Activated CD4-positive, alpha-beta T cell treated with anti-CD3 and anti-CD28 coated beads, Interleukin-2, amount 50 U/mL, for 4 hours (primary cell): ENCODE results near the gene WDFY3.

Experiments used
- DNase-seq, 2 experiments: peaks; one replicate each; pipeline ENCODE4 v3.0.0-alpha.2; 2020

Gene WDFY3

DNA sequence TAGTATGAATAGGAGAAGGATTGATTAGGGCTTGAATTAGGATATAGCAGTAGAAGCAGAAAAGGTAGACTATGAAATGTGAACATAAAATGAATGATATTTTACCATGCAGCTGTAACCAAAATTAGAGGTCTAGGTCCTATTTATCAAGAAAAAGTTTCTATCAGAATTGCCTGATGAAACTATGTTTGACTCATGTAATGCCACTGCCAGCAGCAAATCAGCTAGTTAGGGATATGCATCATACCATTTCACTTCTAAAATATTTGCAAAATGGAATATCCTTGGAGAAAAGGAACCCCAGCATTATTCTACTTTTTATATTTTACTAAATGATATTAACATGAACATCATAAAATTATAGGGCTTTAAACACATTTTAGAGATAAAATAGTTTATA is 188.4 kb downstream of the WDFY3 start:
- no peak for DNase-seq

DNA sequence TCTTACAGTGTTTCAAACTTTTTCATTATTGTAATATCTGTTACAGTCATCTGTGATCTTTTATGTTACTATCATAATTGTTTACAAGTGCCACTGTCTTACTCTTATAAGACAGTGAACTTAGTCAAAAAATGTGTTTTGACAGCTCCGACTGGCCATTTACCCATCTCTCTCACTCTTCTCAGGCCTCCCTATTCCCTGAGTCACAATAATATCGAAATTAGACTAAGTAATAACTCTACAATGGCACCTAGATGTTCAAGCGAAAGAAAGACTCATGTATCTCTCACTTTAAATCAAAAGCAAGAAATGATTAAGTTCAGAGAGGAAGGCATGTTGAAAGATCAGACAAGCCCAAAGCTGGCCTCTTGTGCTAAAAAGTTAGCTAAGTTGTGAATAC is 199.3 kb downstream of the WDFY3 start:
- DNase-seq = no peak

DNA sequence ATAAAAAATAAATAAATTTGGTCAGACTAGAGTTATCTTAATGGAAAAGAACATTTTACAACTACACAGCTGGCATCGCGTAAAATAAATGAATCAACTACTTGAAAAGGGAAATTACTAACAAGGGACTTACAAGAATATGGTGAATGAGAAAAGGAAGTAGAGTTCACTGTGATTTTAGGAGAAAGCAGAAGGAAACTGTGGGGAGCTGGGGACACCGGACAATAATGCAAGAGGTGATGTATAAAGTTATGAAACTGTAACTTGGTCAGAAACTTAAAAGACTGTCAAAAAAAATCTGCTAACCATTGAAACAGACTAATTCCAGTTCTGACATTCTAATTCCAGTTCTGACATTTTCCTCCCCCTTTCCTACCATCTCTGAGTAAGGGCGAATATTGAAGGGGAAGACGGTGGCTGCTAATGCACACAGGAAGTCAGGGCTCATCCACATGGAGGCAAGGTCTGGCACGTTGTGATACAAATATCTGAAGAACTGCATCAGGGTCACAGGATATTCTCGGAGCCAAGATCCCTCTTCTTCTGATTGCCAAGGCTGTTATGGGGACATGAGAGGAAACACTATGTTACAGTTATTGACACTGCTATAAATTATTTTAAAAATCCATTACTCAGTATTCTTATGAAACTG is 213.0 kb downstream of the WDFY3 start:
- no peak for DNase-seq

DNA sequence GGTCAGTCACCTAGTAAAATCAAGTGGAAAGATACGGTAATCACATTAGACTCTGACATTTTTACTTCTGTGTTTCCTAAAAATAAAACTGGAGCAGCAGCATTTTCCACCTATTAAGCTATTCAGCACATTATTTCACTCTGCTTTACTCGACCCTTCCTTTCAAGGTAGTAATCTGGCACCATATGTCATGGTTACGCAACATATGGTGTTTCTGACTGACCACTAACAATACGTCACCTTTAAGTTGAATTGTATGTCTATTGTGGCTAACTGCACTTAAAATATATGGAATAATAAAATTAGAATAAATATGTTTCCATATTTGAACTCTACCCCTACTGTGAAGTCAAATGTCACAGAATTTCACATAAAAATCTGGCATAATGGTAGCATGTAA is 214.8 kb downstream of the WDFY3 start:
- no peak for DNase-seq

DNA sequence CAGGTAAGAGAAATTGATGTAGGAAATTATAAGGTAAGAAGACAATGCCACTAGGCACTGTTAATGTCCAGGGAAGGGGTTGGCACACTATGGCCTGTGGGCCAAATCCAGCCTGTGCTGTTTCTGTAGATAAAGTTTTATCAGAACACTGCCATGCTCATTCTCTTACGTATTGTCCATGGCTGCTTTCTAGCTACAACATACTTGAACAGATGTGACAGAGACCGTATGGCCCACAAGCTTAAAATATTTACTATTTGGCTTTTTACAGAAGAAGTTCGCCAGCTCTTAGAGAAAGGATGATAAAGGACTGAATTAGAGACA is 215.6 kb downstream of the WDFY3 start:
- DNase-seq = no peak

DNA sequence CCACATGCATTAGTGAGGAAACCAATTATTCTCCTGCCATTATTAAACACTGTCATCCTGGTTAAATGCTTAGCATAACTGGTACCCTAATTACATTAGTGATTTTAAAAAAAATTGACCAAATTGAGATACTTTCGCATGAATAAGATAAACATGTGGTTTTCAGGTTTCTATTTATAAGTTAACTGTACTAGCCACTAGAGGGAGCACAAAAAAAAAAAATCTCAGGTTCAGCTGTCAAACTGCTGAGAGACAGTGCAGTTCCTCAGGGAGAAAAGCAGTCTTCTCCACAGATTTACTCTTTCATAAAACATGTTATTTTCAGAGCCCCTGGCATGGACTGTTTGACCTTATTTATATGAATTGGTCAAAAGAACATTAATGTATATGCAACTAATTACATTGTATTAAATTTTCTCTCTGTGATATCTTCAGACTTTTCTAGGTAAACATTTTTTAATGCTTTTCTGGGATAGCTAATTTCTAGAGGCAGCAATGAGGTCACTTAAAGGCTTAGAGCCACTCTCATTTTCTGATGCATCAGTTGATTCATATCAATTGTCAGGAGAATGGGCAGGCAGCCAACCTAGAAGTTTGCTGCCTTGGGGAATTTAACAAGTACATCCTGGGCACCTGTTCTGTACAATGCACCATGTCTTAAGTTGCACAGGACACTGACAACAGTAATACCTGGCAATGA is 216.1 kb downstream of the WDFY3 start:
- no peak for DNase-seq

DNA sequence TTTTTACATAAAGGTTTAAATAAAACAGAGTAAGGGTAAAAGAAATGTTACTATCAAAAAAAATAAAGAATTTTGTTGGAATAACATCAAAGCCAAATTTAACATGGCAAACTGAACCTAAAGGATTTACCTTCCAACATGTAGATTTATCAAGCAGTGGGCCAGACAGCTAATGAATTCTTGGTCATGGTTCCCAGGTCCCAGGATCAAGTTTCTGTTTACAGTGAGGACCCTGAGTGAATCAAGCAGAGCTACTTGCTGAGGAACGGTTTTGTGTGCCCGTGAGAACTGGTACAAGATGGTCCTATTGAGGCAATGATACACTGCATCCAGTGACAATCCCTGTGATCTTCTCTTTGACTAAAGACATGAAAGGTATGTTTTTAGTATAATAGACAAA is 226.4 kb downstream of the WDFY3 start:
- DNase-seq = no peak

DNA sequence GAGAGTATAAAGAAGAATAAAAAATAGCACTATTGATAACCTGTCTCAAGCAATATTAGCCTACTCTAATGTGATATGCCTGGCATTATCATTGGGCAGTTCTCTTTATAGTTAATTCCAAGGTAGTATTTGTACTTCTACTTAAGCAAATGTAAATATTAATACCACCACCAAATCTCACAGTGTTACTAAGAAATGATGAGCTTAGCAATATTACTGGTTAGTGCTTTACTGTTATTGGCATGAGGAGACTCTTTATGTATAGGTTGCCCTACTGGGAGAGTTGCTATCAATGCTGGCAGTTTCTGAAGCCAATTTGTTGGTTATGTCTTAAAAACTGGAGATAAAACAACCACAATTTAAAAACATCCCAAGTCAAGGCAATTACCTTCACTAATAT is 227.9 kb downstream of the WDFY3 start:
- no peak for DNase-seq

DNA sequence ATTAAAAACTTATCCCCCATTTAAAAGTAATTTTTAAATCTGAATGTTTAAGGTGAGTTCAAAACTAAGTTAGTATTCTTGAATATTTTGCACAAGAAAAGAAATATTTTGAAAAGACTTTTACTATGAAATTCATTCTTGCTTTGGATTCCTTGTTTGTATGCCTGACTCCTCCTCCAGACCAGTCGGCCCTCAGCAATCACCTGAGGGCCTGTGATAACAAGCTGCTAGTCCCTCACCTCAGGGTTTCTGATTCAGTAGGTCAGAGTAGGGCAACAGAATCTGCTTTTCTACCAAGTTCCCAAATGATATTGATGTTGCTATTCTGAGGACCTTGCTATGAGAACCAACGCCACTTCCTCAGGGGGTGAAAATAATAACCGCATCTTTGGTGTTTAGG is 228.8 kb downstream of the WDFY3 start:
- no peak for DNase-seq

DNA sequence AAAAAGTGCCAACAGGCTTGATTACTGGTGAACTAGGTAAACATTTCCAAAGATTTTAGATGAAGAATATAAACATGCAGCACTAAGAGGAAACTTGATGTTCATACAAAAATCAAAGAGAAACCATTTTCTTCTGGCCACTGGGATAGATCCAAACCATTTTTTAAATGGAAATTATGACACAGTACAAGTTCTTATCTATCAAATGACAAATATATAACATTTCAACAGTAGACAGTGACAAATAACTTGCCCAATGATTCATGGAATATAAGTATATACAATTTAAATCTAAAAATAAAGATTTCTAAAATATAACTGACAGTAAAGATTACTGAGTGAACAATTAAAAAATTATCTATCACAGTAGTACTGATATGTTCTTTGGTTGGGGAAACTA is 232.5 kb downstream of the WDFY3 start:
- DNase-seq = no peak

DNA sequence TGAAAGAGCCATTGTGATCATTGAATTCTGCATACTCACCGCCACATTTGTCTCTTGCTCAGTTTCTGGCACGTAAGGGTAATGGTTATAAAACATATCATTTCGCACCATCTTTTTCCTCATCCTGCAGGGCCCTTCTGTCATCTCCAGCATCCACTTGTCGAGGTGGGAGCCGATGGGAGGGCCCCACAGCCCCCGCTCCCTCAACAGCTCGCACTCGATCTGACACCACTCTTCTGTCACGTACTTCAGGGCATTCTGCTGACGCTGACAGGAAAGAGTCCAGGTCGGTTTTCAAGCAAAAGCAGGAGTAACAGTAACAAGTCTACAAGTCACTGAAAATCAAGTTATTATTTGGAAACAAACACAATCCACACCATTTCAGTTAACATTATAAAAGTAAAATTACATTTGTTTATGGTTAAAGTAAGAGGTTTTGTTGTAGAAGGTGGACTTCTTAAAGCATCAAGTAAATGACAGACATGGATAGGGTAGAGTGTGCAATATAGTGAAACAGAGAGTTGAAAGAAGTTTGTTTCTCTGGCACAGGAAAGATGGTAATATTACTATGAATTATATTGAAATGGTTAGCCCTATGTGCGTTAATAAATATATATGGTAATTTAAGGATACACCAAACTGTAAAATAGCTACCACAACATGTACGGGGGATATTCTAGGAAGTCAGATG is 233.0 kb downstream of the WDFY3 start:
- no peak for DNase-seq

DNA sequence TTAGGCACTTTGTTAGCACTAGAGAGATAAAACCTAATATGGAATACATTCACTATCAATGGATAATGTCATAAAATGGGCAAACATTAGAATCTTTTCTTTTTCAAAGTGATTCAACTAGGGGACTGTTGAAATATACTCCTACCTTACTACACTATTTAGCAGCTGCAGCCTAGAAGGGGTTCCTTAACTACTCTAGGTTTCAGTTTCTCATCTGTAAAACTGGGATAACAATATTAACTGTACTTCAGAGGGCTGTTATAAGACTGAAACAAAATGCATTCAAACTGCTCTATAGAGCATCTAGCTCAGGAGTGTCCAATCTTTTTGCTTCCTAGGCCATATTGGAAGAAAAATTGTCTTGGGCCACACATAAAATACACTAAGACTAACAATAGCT is 236.1 kb downstream of the WDFY3 start:
- DNase-seq = no peak

DNA sequence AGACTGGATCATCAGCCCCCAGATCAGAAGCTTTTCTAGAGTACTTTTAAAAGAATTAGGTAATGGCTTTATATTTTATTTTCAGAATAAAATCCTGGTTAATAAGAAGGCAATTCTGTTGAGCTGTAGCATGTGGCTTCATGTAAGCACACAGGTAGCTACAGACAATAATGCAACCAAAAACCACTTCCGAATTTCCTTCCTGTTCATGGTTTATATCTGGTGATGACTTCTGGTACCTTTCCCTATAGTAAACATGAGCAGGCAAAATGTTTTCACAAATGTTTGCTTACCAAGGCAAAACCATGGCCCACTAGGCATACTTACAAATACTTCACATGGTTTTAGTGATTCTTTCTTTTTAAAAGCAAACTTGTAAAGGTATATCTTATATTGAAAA is 239.0 kb downstream of the WDFY3 start:
- DNase-seq = no peak

DNA sequence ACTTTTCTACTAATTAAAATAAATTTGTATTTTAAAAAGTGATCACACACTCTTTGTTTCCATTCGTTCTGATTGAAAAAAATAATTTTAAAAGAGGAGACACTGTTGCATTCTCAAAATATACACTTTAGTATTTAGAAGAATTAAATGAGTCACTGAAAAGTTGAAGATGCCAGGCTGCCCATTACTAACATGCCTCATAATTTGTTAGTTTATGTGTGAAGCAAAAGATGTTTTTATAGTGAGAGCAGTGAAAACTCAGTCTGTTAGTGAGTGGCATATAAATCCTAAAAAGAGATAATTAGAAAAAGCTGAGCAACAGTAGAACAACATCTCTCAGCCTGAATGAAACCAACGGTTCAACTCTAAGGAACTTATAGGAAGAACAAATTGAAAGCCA is 240.1 kb downstream of the WDFY3 start:
- no peak for DNase-seq

DNA sequence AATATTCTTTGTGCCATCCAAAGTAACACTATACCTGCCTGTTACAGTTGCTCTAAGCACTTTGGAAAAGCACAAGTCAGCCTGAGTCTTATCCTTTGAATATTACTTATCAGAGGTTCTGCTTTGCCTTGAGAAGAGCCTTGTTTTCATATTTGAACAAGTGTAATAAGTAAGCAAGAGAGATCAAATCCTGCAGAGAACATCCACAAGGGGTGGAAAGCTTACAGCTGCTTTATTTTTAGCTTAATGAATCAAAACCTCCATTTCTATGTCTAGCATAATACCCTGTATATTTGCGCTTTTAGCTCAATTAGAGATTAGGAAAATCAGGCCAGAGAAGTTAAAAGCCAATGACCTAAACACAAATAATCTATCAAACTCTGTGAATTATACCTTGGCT is 243.8 kb downstream of the WDFY3 start:
- no peak for DNase-seq

DNA sequence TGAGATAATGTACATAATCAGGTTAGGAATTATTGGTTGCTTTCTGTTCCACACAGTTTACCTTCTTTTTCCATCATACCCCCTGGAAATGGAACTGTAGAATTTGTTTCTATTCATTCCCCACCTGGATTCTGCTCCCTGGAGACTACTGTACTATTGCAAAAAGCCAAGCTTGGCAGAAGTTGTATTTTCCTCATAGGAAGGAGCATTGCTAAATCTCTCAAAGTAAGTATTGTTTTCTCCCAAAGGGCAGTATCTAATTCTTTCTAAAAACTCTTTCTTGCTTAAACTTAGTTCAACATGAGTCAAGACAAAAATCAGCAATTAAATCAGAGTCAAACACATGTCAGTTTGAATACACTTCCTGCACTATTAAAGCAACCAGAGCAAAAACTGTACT is 247.4 kb downstream of the WDFY3 start:
- DNase-seq = no peak

DNA sequence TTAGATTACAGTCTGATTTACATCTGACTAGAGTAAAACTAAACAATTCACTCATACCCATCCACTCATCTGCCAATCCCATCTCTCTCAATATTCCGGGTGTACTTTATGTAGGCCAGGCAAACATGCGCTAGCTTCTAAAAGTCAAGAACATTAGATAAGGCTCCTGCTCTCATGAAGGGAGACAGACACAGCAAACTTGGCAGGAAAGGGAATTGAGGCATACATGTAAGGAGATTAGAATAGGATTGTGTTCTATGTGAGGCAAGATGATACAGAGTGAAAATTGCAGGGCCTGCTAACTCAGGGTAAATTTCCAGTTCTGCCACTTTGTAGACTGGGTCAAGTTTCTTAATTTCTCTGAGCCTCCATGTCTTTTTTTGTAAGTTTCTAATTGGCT is 247.8 kb downstream of the WDFY3 start:
- DNase-seq = no peak

DNA sequence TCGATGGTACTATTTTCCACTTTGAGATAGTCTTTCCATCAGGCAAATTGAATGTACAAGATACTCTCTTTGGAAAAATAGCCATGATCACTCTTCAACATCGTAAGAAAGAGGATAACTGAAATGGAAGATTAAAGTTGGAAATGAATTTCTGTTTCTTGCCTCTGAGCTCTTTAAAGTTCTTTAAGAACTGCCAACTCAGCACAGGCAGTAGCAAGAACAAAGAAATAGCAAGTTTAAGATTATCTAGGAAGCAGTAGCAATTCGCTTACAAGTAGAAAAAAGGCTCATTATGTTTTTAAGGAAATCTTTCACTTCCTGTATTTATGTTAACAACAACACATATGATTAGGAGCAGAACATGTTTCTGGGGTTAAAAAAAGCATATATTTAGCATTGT is 255.9 kb downstream of the WDFY3 start:
- DNase-seq = no peak

DNA sequence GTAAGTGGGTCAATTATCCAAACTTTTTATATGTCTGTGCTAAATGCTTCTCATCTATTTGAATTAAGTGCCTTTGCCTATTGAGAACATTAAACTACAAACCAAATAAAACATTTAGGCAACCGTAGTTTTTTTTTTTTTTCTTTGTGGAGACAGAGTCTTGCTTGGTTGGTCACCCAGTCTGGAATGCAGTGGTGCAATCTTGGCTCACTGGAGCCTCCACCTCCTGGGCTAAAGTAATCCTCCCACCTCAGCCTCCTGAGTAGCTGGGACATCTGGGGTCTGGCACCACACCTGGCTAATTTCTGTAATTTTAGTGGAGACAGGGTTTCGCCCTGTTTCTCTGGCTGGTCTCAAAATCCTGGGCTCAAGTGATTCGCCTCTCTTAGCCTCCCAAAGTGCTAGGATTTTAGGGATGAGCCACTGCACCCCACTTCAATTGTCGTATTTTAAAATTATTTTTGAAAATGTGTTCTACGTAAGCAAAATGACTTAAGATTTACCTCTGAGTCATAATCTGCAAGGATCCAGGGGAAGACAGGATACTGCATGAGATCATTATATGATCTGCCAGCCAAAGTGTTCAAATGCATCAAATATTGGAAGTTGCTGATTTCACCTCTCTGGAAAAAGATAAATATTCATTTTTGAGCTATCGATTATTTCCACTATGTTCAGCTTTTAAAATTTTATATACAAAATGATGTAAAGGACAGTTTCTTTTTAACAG is 257.9 kb downstream of the WDFY3 start:
- no peak for DNase-seq

DNA sequence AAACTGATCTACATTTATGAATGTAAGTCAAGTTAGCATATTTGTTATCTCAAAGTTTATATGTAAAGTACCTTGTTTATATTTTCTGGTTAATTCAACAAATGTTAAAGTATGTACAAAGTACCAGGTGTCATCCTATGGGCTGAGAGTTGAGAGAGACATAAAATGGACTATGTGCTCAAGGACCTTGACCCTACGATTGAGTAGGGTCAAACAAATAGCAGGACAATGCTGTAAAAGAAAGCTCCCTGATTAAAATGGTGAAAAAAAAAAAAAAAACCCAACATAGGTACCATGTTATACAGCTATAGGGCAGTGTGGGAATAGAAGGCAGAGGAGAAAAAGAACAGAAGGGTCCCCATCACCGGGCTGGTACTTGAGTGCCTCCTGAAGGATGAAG is 260.2 kb downstream of the WDFY3 start:
- no peak for DNase-seq

DNA sequence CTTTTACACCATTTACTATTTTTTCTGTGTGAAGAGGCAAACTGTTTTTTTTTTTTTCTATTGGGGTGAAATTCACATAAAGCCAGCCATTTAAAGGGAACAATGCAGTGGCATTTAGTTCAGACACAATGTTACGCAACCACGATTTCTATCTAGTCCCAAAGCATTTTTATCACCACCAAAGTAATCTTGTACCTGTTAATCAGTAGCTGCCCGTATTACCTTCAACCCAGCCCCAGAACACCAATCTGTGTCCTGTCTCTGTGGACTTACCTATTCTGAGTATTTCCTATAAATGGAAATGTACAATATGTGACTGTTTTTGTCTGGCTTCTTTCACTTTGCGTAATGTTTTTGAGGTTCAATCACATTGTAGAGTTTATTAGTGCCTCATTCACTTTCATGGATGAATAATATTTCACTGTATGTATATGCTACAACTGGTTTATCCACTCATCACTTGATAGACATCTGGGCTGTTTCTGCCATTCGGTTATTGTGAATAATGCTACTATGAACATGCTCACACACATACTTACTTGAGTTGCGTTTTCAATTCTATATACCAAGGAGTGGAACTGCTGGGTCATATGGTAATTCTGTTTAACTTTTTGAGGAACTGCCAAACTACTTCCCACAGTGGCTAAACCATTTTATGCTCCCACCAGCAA is 267.4 kb downstream of the WDFY3 start:
- DNase-seq = no peak

DNA sequence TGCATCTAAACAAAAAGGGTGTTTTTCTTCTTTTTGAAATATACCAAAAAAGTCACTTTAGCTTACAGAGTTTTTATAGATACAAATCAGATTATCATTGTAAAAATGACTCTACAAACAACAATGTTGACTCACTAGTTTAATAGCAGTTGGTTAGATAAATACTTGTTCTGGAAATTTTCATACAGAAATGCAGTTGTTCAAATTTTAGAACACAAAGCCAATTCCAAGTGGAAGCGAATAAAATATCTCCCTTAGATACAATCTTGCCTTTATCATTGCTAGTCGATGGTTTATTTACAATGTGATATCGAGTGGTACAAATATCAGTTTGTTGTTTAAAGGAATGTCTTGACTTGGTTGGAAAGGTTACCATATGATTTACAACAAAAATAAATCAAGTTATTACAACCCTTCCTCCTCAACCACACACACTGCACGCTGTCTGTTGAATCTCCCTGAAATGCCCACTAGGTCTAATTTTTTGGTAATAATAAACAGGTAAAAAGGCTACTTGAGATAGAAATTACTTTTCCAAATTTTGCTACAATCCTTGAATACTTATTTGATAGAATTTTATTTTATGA is 268.8 kb downstream of the WDFY3 start:
- no peak for DNase-seq

DNA sequence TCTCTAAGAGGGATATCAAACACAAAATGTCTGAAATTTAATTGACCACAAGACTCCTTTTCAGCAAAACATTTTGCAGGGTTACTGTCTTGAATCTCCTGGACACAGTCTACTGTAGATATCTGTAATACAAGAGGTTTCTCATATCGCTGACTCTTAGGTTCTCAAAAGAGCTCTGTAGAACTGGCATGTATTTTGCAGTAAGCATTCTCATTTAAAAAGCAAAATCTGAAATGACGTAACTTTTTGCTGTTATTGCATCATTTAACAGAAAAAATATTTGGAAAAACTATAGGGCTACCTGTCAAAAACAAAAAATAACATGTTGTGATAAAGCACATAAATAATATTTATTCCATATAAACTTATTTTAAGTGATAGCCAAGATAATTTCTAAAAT is 269.3 kb downstream of the WDFY3 start:
- DNase-seq = no peak
